Sigmoid colon (tissue), 7 donors: ENCODE results near the gene SPATA22. TPM values are rescaled to one million over a fixed set of nuclear protein-coding genes. Genes with fewer than 3 reads are reported as not detected.
"Not testable (repeated sequence)": the region's sequence is repeated elsewhere in the genome, so short reads cannot be mapped to it uniquely, and the experiment has no call there.

ENCODE experiments used
- DNase-seq: peaks from one replicate; pipeline ENCODE4 v3.0.0-alpha.2; 2019
- H3K27ac ChIP-seq, 4 donors: fragments of 200-600 bp; sonication (generic); one replicate each; pipeline ENCODE4 v1.5.1; 2016 to 2019; ENCODE audit warnings: mild to moderate bottlenecking in 1 of 4
- H3K27me3 ChIP-seq, 3 donors: fragments of 200-600 bp; sonication (generic); one replicate each; pipeline ENCODE4 v1.5.1; 2019; ENCODE audit warnings: mild to moderate bottlenecking in 1 of 3
- H3K36me3 ChIP-seq, 4 donors: fragments of 200-600 bp; sonication (generic); one replicate each; pipeline ENCODE4 v1.5.1; 2016 to 2019
- H3K4me1 ChIP-seq, 4 donors: fragments of 200-600 bp; sonication (generic); one replicate each; pipeline ENCODE4 v1.5.1; 2017 to 2019
- H3K4me3 ChIP-seq, 4 donors: fragments of 200-600 bp; sonication (generic); one replicate each; pipeline ENCODE4 v1.5.1; 2017 to 2019; ENCODE audit warnings: mild to moderate bottlenecking in 2 of 4, moderate library complexity in 1 of 4
- H3K9me3 ChIP-seq, 4 donors: fragments of 200-600 bp in 3 of 4; sonication (generic) in 3 of 4; one replicate each; pipeline versions ENCODE4 v1.5.1 to v1.6.1; 2013 to 2019
- EP300 ChIP-seq, 4 donors: sonication (generic); formaldehyde crosslinking; IDR thresholded peaks; one replicate each; pipeline ENCODE4 v1.6.1; 2017; ENCODE audit warnings: antibody characterized with exemption in 4 of 4
- POLR2A ChIP-seq, 2 donors: fragments of 450-650 bp; IDR thresholded peaks; one replicate each; pipeline ENCODE4 v1.6.1; 2016; ENCODE audit warnings: antibody characterized with exemption in 2 of 2, mild to moderate bottlenecking in 2 of 2, moderate library complexity in 2 of 2
- POLR2AphosphoS5 ChIP-seq, 4 donors: sonication (generic); formaldehyde crosslinking; IDR thresholded peaks; one replicate each; pipeline ENCODE4 v1.6.1; 2017; ENCODE audit warnings: antibody characterized with exemption in 4 of 4
- WGBS, 2 donors: extraction: QIAGEN DNeasy Blood & Tissue Kit; methylation state at CpG; one replicate each; pipeline ENCODE4 v1.1.7; 2013; 5-methylcytosine and 5-hydroxymethylcytosine counted together
- intact Hi-C: fragments of 100-400 bp; cut with DNase I; formaldehyde crosslinking; loops from one replicate; pipeline ENCODE4 v1.15.1; 2023
- polyA plus RNA-seq, 3 donors: library from polyadenylated mRNA; stranded (reverse); fragments of 200-250 nt; gene quantifications; one replicate each; pipeline ENCODE4 v1.2.3, GENCODE V29; 2013
- total RNA-seq, 4 donors: library from RNA; depleted of rRNA; stranded (reverse); fragments of >200 nt; gene quantifications; one replicate each; pipeline ENCODE4 v1.1.0, GENCODE V29; 2016
- TF ChIP-seq, protein P1 (sequence below), 4 experiments: fragments of 450-650 bp in 3 of 4; fragments of 200-600 bp in 1 of 4; IDR thresholded peaks; one replicate each; pipeline ENCODE4 v1.5.1; 2016 to 2019; ENCODE audit warnings: antibody characterized with exemption in 4 of 4, mild to moderate bottlenecking in 3 of 4, moderate library complexity in 2 of 4
- donor health status: healthy with polysubstance abuse.
- donor health status: Bipolar disorder and iron deficiency.
- donor health status: healthy.

Gene SPATA22
- total and polyA plus RNA-seq, 7 donors: 0.06 to 0.55 (median 0.36) TPM; not detected in 4

GRCh38 chr17:3469529-3469928 is 2.1 kb downstream of the SPATA22 start:
- WGBS, 2 donors: 17 to 61% methylated on average over 5 of the region's 5 CpGs
- no peak overlapping the region for H3K27ac ChIP-seq
- intact Hi-C loops: no loop called here

GRCh38 chr17:3466355-3466754 is 5.3 kb downstream of the SPATA22 start:
- WGBS, 2 donors: 29 to 74% methylated on average over 1 of the region's 1 CpG
- H3K4me1 ChIP-seq, H3K27ac ChIP-seq, H3K4me3 ChIP-seq, H3K36me3 ChIP-seq, DNase-seq, H3K27me3 ChIP-seq, intact Hi-C loops, H3K9me3 ChIP-seq: not testable (repeated sequence)

More at GRCh38 chr17:3469529-3469928, 2.1 kb downstream of the SPATA22 start:
- Histone ChIP-seq H3K4me3 (no peak overlapping the region), H3K4me1 (no peaks in the 10 kb centered on the region), H3K27me3 (no peaks in the 10 kb centered on the region), H3K9me3 (no peaks in the 10 kb centered on the region), H3K36me3 (no peaks in the 10 kb centered on the region)
- TF ChIP-seq POLR2AphosphoS5 (IDR thresholded peaks at IDR 0.05) (no peak), POLR2A (IDR thresholded peaks at IDR 0.05) (no peak), EP300 (IDR thresholded peaks at IDR 0.05) (no peak)
- TF ChIP-seq, protein P1, sequence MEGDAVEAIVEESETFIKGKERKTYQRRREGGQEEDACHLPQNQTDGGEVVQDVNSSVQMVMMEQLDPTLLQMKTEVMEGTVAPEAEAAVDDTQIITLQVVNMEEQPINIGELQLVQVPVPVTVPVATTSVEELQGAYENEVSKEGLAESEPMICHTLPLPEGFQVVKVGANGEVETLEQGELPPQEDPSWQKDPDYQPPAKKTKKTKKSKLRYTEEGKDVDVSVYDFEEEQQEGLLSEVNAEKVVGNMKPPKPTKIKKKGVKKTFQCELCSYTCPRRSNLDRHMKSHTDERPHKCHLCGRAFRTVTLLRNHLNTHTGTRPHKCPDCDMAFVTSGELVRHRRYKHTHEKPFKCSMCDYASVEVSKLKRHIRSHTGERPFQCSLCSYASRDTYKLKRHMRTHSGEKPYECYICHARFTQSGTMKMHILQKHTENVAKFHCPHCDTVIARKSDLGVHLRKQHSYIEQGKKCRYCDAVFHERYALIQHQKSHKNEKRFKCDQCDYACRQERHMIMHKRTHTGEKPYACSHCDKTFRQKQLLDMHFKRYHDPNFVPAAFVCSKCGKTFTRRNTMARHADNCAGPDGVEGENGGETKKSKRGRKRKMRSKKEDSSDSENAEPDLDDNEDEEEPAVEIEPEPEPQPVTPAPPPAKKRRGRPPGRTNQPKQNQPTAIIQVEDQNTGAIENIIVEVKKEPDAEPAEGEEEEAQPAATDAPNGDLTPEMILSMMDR (IDR thresholded peaks at IDR 0.05): no peak
- DNase-seq: no peak

GRCh38 chr17:3448059-3448665 is 23.5 kb downstream of the SPATA22 start:
- H3K27me3 ChIP-seq: no peaks in the 10 kb centered on the region
- TF ChIP-seq, protein P1 (IDR thresholded peaks at IDR 0.05): no peak
- no peak for TF ChIP-seq EP300 (IDR thresholded peaks at IDR 0.05)
- no peak for TF ChIP-seq POLR2AphosphoS5 (IDR thresholded peaks at IDR 0.05)
- no peak for TF ChIP-seq POLR2A (IDR thresholded peaks at IDR 0.05)
- no peaks in the 10 kb centered on the region for H3K9me3 ChIP-seq
- H3K27ac ChIP-seq: no peak overlapping the region
- H3K4me1 ChIP-seq: no peaks in the 10 kb centered on the region
- no peak for DNase-seq
- 8 to 36% methylated on average over 2 of the region's 2 CpGs for WGBS, 2 donors
- H3K36me3 ChIP-seq: no peaks in the 10 kb centered on the region
- intact Hi-C loops: no loop called here
- no peak overlapping the region for H3K4me3 ChIP-seq

GRCh38 chr17:3447625-3448024 is 24.0 kb downstream of the SPATA22 start:
- no peaks in the 10 kb centered on the region for H3K27me3 ChIP-seq
- H3K36me3 ChIP-seq: no peaks in the 10 kb centered on the region
- H3K4me1 ChIP-seq: no peaks in the 10 kb centered on the region
- 57 to 66% methylated on average over 2 of the region's 2 CpGs for WGBS, 2 donors
- no peaks in the 10 kb centered on the region for H3K9me3 ChIP-seq
- H3K27ac ChIP-seq: no peak overlapping the region
- DNase-seq: no peak
- H3K4me3 ChIP-seq: no peak overlapping the region
- TF ChIP-seq EP300 (IDR thresholded peaks at IDR 0.05) (no peak), POLR2AphosphoS5 (IDR thresholded peaks at IDR 0.05) (no peak)
- intact Hi-C loops: no loop called here

- intact Hi-C loops: no loop called here
- WGBS, 2 donors: 73 to 87% methylated on average over 2 of the region's 2 CpGs
- TF ChIP-seq EP300 (IDR thresholded peaks at IDR 0.05) (no peak), POLR2AphosphoS5 (IDR thresholded peaks at IDR 0.05) (no peak)
- TF ChIP-seq, protein P1 (IDR thresholded peaks at IDR 0.05): no peak
Measured at GRCh38 chr17:3440451-3440850, 31.2 kb downstream of the SPATA22 start.

GRCh38 chr17:3438368-3438767 is 33.3 kb downstream of the SPATA22 start:
- no peaks in the 10 kb centered on the region for H3K36me3 ChIP-seq
- WGBS, 2 donors: 62 to 64% methylated on average over 1 of the region's 1 CpG
- no peak for DNase-seq
- peaks cover 0 to 6% (median 0%) of the 10 kb centered on the region in 3 donors for H3K27me3 ChIP-seq
- H3K4me1 ChIP-seq: no peaks in the 10 kb centered on the region
- H3K27ac ChIP-seq: no peak overlapping the region
- no peaks in the 10 kb centered on the region for H3K9me3 ChIP-seq
- intact Hi-C loops: no loop called here
- no peak overlapping the region for H3K4me3 ChIP-seq
- TF ChIP-seq, protein P1 (IDR thresholded peaks at IDR 0.05): no peak
- TF ChIP-seq POLR2A (IDR thresholded peaks at IDR 0.05) (no peak), POLR2AphosphoS5 (IDR thresholded peaks at IDR 0.05) (no peak), EP300 (IDR thresholded peaks at IDR 0.05) (no peak)

More at GRCh38 chr17:3440451-3440850, 31.2 kb downstream of the SPATA22 start:
- Histone ChIP-seq H3K4me1 (no peaks in the 10 kb centered on the region), H3K27me3 (peaks cover 0 to 6% (median 0%) of the 10 kb centered on the region in 3 donors), H3K36me3 (no peaks in the 10 kb centered on the region), H3K27ac (no peak overlapping the region), H3K4me3 (no peak overlapping the region), H3K9me3 (no peaks in the 10 kb centered on the region)
- DNase-seq: no peak
